HEK293 (cell line): Measurements from ENCODE around the gene VWC2L.

Source experiments
- CTCF ChIA-PET: fragments of 350-600 bp; formaldehyde crosslinking; extraction: SDS; loops from one replicate; lab custom pipeline; 2021; ENCODE audit warnings: antibody characterized with exemption; lab: Yijun Ruan, JAX
- POLR2A ChIA-PET: fragments of 300-600 bp; formaldehyde crosslinking; extraction: SDS; loops from one replicate; lab custom pipeline; 2020; ENCODE audit warnings: antibody characterized with exemption, inconsistent platforms; lab: Yijun Ruan, JAX
- H3K27ac ChIP-seq: fragments of 200-500 bp; sonication (Bioruptor generic); 2 replicates; pipeline ENCODE4 v1.5.1; 2014; ENCODE audit warnings: low read depth, low read length, control low read depth, inconsistent platforms; ENCODE audit errors: extremely low read depth
- H3K36me3 ChIP-seq, 2 experiments: fragments of 200-500 bp in 1 of 2; sonication (Bioruptor generic) in 1 of 2; 1 replicate in 1 of 2; 2 replicates in 1 of 2; pipeline ENCODE4 v1.5.1; 2014 to 2017; ENCODE audit warnings: inconsistent platforms in 2 of 2, low read length in 2 of 2; ENCODE audit not compliant: control insufficient read depth in 2 of 2, insufficient read depth in 1 of 2
- H3K4me1 ChIP-seq: fragments of 200-500 bp; sonication (Bioruptor generic); 2 replicates; pipeline ENCODE4 v1.5.1; 2014; ENCODE audit warnings: mild to moderate bottlenecking, low read length, inconsistent platforms; ENCODE audit not compliant: control insufficient read depth, insufficient read depth
- H3K4me3 ChIP-seq: 2 replicates; pipeline ENCODE4 v1.5.1; 2011; ENCODE audit warnings: low read depth, mild to moderate bottlenecking, control low read depth, low read length, moderate library complexity
- H3K9me3 ChIP-seq: fragments of 200-500 bp; sonication (Bioruptor generic); 2 replicates; pipeline ENCODE4 v1.5.1; 2014; ENCODE audit warnings: low read depth, low read length, inconsistent platforms; ENCODE audit not compliant: control insufficient read depth, insufficient read depth
- BCL11A ChIP-seq: fragments of 450-650 bp; formaldehyde crosslinking; IDR thresholded peaks from 2 replicates; pipeline ENCODE4 v1.5.1; 2016; ENCODE audit warnings: low read depth, missing biosample characterization, missing genetic modification characterization
- GLI2 ChIP-seq: fragments of 450-650 bp; formaldehyde crosslinking; IDR thresholded peaks from 2 replicates; pipeline ENCODE4; 2017; ENCODE audit warnings: missing biosample characterization, missing genetic modification characterization, low read depth, borderline replicate concordance
- GLI4 ChIP-seq: fragments of 450-650 bp; formaldehyde crosslinking; IDR thresholded peaks from 2 replicates; pipeline ENCODE4 v1.5.1; 2016; ENCODE audit warnings: missing biosample characterization, missing genetic modification characterization
- KLF1 ChIP-seq: fragments of 450-650 bp; formaldehyde crosslinking; IDR thresholded peaks from 2 replicates; pipeline ENCODE4 v1.5.1; 2016; ENCODE audit warnings: missing biosample characterization, missing genetic modification characterization
- KLF10 ChIP-seq: fragments of 450-650 bp; IDR thresholded peaks from 2 replicates; pipeline ENCODE4 v1.5.1; 2018; ENCODE audit warnings: missing biosample characterization, mild to moderate bottlenecking, missing genetic modification characterization
- KLF7 ChIP-seq: fragments of 450-650 bp; formaldehyde crosslinking; IDR thresholded peaks from 2 replicates; pipeline ENCODE4 v1.5.1; 2016; ENCODE audit warnings: missing biosample characterization, missing genetic modification characterization, borderline replicate concordance
- RBAK ChIP-seq: fragments of 450-650 bp; formaldehyde crosslinking; IDR thresholded peaks from 2 replicates; pipeline ENCODE4 v1.5.1; 2016; ENCODE audit warnings: missing biosample characterization, missing genetic modification characterization
- ZBTB7A ChIP-seq: fragments of 450-650 bp; formaldehyde crosslinking; IDR thresholded peaks from 2 replicates; pipeline ENCODE4 v1.5.1; 2016; ENCODE audit warnings: low read depth, missing biosample characterization, missing genetic modification characterization
- ZFP3 ChIP-seq: fragments of 450-650 bp; formaldehyde crosslinking; IDR thresholded peaks from 2 replicates; pipeline ENCODE4 v1.5.1; 2016; ENCODE audit warnings: low read depth, missing biosample characterization, missing genetic modification characterization
- ZIC2 ChIP-seq: fragments of 450-650 bp; formaldehyde crosslinking; IDR thresholded peaks from 2 replicates; pipeline ENCODE4 v1.5.1; 2016; ENCODE audit warnings: missing biosample characterization, missing genetic modification characterization
- ZNF138 ChIP-seq: fragments of 450-650 bp; formaldehyde crosslinking; IDR thresholded peaks from 2 replicates; pipeline ENCODE4 v1.5.1; 2016; ENCODE audit warnings: missing biosample characterization, missing genetic modification characterization, borderline replicate concordance
- ZNF146 ChIP-seq: fragments of 450-650 bp; formaldehyde crosslinking; IDR thresholded peaks from 2 replicates; pipeline ENCODE4 v1.5.1; 2016; ENCODE audit warnings: missing biosample characterization, missing genetic modification characterization
- ZNF169 ChIP-seq: fragments of 450-650 bp; formaldehyde crosslinking; IDR thresholded peaks from 2 replicates; pipeline ENCODE4 v1.5.1; 2016; ENCODE audit warnings: missing biosample characterization, missing genetic modification characterization
- ZNF211 ChIP-seq: fragments of 450-650 bp; formaldehyde crosslinking; IDR thresholded peaks from 2 replicates; pipeline ENCODE4 v1.5.1; 2016; ENCODE audit warnings: low read depth, missing biosample characterization, missing genetic modification characterization
- ZNF223 ChIP-seq: fragments of 450-650 bp; formaldehyde crosslinking; IDR thresholded peaks from 2 replicates; pipeline ENCODE4 v1.5.1; 2016; ENCODE audit warnings: missing biosample characterization, missing genetic modification characterization
- ZNF302 ChIP-seq: fragments of 450-650 bp; formaldehyde crosslinking; IDR thresholded peaks from 2 replicates; pipeline ENCODE4 v1.5.1; 2016; ENCODE audit warnings: missing biosample characterization, missing genetic modification characterization, low read depth
- ZNF350 ChIP-seq: fragments of 450-650 bp; formaldehyde crosslinking; IDR thresholded peaks from 2 replicates; pipeline ENCODE4 v1.5.0; 2017; ENCODE audit warnings: missing biosample characterization, mild to moderate bottlenecking, missing genetic modification characterization
- ZNF362 ChIP-seq: fragments of 450-650 bp; formaldehyde crosslinking; IDR thresholded peaks from 2 replicates; pipeline ENCODE4 v1.5.1; 2016; ENCODE audit warnings: missing biosample characterization, missing genetic modification characterization
- ZNF404 ChIP-seq: fragments of 450-650 bp; formaldehyde crosslinking; IDR thresholded peaks from 2 replicates; pipeline ENCODE4 v1.5.1; 2017; ENCODE audit warnings: missing biosample characterization, missing genetic modification characterization
- ZNF416 ChIP-seq: fragments of 450-650 bp; formaldehyde crosslinking; IDR thresholded peaks from 2 replicates; pipeline ENCODE4 v1.5.1; 2016; ENCODE audit warnings: missing biosample characterization, missing genetic modification characterization
- ZNF548 ChIP-seq: fragments of 450-650 bp; formaldehyde crosslinking; IDR thresholded peaks from 2 replicates; pipeline ENCODE4 v1.5.1; 2016; ENCODE audit warnings: missing biosample characterization, missing genetic modification characterization
- ZNF555 ChIP-seq: fragments of 450-650 bp; formaldehyde crosslinking; conservative IDR thresholded peaks from 2 replicates; pipeline ENCODE4 v1.5.1; 2017; ENCODE audit warnings: missing biosample characterization, mild to moderate bottlenecking, missing genetic modification characterization, inconsistent platforms
- ZNF571 ChIP-seq: fragments of 450-650 bp; formaldehyde crosslinking; IDR thresholded peaks from 2 replicates; pipeline ENCODE4 v1.5.0; 2017; ENCODE audit warnings: missing biosample characterization, missing genetic modification characterization
- ZNF660 ChIP-seq: fragments of 450-650 bp; IDR thresholded peaks from 2 replicates; pipeline ENCODE4 v1.5.1; 2018; ENCODE audit warnings: missing biosample characterization, mild to moderate bottlenecking, missing genetic modification characterization
- ZNF664 ChIP-seq: fragments of 450-650 bp; formaldehyde crosslinking; IDR thresholded peaks from 2 replicates; pipeline ENCODE4 v1.5.1; 2016; ENCODE audit warnings: missing biosample characterization, missing genetic modification characterization
- ZNF677 ChIP-seq: fragments of 450-650 bp; IDR thresholded peaks from 2 replicates; pipeline ENCODE4 v1.5.0; 2018; ENCODE audit warnings: missing biosample characterization, mild to moderate bottlenecking, missing genetic modification characterization, moderate library complexity
- TF ChIP-seq, protein P1 (sequence below): fragments of 450-650 bp; formaldehyde crosslinking; IDR thresholded peaks from 2 replicates; pipeline ENCODE4 v1.5.1; 2016; ENCODE audit warnings: missing biosample characterization, missing genetic modification characterization
- TF ChIP-seq, protein P2 (sequence below): fragments of 450-650 bp; formaldehyde crosslinking; IDR thresholded peaks from 2 replicates; pipeline ENCODE4 v1.5.1; 2016; ENCODE audit warnings: missing biosample characterization, missing genetic modification characterization
- TF ChIP-seq, protein P3 (sequence below): fragments of 450-650 bp; formaldehyde crosslinking; conservative IDR thresholded peaks from 2 replicates; pipeline ENCODE4 v1.5.1; 2016; ENCODE audit warnings: low read depth, missing biosample characterization, missing genetic modification characterization

Gene VWC2L

DNA sequence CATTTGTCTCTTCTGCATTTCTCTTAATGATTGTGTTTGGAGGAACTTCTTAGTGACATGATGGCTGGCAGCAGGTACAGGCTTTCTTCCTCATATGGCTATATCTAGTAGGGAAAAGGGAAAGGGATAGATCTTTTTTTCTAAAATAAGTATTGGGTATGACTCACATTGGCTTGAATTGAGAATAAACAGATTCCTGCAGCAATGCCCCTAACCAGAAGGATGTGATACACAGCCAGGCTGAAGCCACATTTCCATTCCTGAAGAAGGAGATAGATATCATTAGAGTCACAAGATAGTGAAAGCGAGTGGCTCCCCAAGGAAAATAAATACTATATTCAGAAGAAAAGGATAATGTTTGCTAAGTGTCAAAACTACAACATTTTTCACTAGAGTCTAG lies 61.1 kb downstream of the VWC2L start:
- H3K4me1 ChIP-seq, result no peaks in the 10 kb centered on the region
- H3K4me3 ChIP-seq, result no peak overlapping the region
- TF ChIP-seq ZNF146 (tag by site-specific recombination) (no peak), KLF10 (tag by site-specific recombination) (no peak), ZNF416 (tag by site-specific recombination) (no peak), GLI2 (tag by site-specific recombination) (no peak), RBAK (tag by site-specific recombination) (no peak), ZNF555 (no peak), ZNF169 (tag by site-specific recombination) (no peak), ZNF362 (no peak), ZBTB7A (tag by site-specific recombination) (no peak), ZNF223 (tag by site-specific recombination) (no peak), BCL11A (no peak), ZNF571 (tag by site-specific recombination) (no peak), ZFP3 (no peak), KLF1 (no peak), ZNF211 (no peak)
- CTCF ChIA-PET, result no interaction called here
- H3K36me3 ChIP-seq, result no peaks in the 10 kb centered on the region
- no peaks in the 10 kb centered on the region for H3K9me3 ChIP-seq
- H3K27ac ChIP-seq, result no peak overlapping the region
- POLR2A ChIA-PET, result no interaction called here

DNA sequence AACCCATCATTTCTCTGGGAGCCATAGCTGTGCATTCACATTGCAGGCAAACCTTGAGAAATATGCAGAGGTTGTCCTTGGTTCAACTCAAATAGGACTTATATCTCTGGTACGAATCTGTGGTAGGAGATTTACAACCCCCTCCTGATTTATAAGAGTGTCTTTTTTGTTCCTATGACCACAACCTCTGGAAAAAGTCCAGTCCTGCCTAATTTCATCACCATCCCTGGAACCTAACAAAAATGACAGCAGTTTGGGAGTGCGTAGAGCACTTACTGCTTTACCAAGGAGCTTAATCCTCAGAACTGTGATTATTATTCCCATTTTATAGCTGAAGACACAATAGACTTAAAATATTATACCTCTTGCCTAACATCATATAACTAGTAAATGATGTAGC lies 66.5 kb downstream of the VWC2L start:
- Histone ChIP-seq H3K27ac (no peak overlapping the region), H3K4me3 (no peak overlapping the region), H3K36me3 (no peaks in the 10 kb centered on the region), H3K9me3 (no peaks in the 10 kb centered on the region), H3K4me1 (no peaks in the 10 kb centered on the region)
- CTCF ChIA-PET, result no interaction called here
- TF ChIP-seq GLI4 (tag by site-specific recombination) (no peak), ZNF548 (tag by site-specific recombination) (no peak), KLF7 (no peak)
- TF ChIP-seq, protein P1, sequence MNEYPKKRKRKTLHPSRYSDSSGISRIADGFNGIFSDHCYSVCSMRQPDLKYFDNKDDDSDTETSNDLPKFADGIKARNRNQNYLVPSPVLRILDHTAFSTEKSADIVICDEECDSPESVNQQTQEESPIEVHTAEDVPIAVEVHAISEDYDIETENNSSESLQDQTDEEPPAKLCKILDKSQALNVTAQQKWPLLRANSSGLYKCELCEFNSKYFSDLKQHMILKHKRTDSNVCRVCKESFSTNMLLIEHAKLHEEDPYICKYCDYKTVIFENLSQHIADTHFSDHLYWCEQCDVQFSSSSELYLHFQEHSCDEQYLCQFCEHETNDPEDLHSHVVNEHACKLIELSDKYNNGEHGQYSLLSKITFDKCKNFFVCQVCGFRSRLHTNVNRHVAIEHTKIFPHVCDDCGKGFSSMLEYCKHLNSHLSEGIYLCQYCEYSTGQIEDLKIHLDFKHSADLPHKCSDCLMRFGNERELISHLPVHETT (tag by site-specific recombination), result no peak
- POLR2A ChIA-PET, result no interaction called here

GRCh38 chr2:214481204-214481603 lies 70.3 kb downstream of the VWC2L start:
- Histone ChIP-seq H3K36me3 (no peaks in the 10 kb centered on the region), H3K27ac (no peak overlapping the region), H3K4me3 (no peak overlapping the region), H3K4me1 (no peaks in the 10 kb centered on the region), H3K9me3 (no peaks in the 10 kb centered on the region)
- ChIA-PET POLR2A (interaction anchor here (0.7 kb wide), 1 partner anchor 473 kb away, joined by 7 read pairs; no protein-coding TSS in a partner anchor), CTCF (interaction anchor here (0.6 to 1.4 kb wide), 2 partner anchors 9 to 278 kb away, joined by 3 to 5 read pairs; no protein-coding TSS in a partner anchor)
- TF ChIP-seq, protein P2, sequence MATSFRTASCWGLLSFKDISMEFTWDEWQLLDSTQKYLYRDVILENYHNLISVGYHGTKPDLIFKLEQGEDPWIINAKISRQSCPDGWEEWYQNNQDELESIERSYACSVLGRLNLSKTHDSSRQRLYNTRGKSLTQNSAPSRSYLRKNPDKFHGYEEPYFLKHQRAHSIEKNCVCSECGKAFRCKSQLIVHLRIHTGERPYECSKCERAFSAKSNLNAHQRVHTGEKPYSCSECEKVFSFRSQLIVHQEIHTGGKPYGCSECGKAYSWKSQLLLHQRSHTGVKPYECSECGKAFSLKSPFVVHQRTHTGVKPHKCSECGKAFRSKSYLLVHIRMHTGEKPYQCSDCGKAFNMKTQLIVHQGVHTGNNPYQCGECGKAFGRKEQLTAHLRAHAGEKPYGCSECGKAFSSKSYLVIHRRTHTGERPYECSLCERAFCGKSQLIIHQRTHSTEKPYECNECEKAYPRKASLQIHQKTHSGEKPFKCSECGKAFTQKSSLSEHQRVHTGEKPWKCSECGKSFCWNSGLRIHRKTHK, result no peak
- TF ChIP-seq ZNF664 (tag by site-specific recombination) (no peak), ZNF302 (tag by site-specific recombination) (no peak), ZIC2 (no peak), ZNF350 (tag by site-specific recombination) (no peak), ZNF404 (tag by site-specific recombination) (no peak), ZNF660 (no peak), ZNF677 (tag by site-specific recombination) (no peak), ZNF138 (tag by site-specific recombination) (no peak)
- TF ChIP-seq, protein P3, sequence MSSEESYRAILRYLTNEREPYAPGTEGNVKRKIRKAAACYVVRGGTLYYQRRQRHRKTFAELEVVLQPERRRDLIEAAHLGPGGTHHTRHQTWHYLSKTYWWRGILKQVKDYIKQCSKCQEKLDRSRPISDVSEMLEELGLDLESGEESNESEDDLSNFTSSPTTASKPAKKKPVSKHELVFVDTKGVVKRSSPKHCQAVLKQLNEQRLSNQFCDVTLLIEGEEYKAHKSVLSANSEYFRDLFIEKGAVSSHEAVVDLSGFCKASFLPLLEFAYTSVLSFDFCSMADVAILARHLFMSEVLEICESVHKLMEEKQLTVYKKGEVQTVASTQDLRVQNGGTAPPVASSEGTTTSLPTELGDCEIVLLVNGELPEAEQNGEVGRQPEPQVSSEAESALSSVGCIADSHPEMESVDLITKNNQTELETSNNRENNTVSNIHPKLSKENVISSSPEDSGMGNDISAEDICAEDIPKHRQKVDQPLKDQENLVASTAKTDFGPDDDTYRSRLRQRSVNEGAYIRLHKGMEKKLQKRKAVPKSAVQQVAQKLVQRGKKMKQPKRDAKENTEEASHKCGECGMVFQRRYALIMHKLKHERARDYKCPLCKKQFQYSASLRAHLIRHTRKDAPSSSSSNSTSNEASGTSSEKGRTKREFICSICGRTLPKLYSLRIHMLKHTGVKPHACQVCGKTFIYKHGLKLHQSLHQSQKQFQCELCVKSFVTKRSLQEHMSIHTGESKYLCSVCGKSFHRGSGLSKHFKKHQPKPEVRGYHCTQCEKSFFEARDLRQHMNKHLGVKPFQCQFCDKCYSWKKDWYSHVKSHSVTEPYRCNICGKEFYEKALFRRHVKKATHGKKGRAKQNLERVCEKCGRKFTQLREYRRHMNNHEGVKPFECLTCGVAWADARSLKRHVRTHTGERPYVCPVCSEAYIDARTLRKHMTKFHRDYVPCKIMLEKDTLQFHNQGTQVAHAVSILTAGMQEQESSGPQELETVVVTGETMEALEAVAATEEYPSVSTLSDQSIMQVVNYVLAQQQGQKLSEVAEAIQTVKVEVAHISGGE (tag by site-specific recombination), result no peak
